ENCODE data around the gene KIAA1217.

KIAA1217 gene

GRCh38 chr10:24569330-24569796 lies 360.4 kb downstream of the KIAA1217 start:
- DNase-seq = no peak

DNA sequence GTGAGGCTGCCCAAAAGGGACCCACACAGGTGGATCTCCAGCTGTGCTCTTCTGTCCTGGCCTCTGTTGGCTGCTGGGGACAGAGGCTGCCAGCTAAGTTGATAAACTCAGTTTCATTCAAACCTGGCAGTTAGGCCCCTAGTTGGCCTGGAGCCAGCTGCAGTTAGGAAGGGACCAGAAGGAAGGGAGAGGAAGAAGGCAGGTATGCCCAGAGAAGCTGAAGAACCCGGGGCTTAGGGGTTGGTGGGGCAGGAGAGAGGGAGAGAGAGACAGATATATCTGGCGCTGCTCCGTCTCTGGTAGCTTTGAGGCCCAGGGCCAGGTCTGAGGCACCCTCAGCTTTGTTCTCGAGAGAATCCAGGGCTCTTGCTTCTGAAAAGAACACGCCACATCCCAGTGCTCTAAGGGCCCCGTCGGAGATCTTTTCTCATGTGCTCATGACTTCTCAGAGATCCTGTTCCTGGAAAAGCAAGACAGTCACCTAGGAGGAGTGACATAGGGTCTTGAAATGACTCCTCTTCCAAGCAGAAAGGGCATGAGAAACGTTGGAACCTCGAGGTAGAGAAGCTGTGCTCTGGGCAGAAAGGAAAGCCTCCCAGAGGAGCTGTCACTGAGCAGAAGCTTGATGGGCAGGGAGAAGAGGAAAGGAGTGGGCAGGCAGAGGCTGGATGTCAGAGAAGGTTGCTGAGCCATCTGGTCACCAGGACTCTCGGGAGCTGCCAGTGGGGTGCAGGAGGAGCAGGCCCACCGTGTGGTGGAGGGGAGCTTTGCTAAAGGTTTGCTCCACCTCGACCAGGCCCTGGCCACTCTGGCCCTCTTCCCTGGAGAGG lies 361.1 kb downstream of the KIAA1217 start:
- no peak for DNase-seq

DNA sequence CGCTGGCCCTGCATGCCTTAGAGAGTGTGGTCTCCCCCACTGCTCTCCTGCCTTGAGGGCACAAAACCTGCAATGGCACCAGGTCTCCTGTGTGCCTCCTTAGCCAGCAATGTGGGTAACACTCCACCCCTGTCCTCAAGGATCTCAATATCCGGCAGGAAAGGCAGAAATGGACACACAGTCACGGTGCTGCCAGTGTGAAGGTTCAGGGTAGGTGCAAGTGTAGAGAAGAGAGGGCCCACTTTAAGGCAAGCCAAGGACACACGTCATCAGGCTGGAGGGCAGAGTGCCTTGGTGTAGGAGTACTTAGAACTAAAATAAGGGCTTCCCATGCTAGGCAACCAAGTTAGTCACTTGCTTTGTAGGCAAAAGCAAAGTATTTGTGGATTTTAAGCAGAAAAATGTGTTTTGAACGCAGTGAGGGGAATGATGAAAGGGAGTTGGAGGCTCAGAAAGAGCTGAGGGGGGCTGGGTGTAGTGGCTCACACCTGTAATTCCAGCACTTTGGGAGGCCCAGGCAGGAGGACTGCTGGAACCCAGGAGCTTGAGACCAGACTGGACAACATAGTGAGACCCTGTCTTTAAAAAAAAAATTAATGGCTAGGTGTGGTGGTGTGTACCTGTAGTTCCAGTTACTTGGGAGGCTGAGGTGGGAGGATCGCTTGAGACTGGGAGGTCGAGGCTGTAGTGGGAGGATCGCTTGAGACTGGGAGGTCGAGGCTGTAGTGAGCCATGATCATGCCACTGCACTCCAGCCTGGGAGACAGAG lies 361.9 kb downstream of the KIAA1217 start:
- no peak for DNase-seq

DNA sequence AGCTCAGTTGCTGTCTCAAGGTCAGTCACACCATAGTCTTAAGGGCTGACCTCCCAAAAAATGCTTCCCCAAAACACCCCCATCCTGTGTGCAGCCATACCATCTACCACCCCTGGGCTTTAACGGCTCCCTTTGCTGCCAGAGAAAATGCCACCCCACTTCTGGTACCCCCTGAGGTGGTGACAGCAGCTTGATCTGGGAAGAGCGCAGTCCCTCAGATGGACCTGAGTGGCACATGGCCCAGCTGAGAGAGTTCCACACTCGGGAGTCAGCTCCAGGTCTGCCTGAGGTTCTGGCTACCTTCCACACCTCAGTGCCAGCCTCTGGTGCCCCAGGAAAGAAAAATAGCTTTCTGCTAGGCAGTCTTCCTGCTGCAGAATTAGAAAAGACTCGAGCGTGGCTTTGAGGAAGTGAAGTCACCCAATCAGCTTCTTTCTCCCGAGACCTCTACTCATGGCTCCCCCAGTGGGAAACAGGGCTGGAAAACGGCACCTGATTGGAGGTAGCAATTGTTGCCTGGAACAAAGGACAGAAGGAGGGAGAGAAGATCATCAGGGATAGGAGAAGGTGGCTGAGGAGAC lies 363.0 kb downstream of the KIAA1217 start:
- no peak for DNase-seq

DNA sequence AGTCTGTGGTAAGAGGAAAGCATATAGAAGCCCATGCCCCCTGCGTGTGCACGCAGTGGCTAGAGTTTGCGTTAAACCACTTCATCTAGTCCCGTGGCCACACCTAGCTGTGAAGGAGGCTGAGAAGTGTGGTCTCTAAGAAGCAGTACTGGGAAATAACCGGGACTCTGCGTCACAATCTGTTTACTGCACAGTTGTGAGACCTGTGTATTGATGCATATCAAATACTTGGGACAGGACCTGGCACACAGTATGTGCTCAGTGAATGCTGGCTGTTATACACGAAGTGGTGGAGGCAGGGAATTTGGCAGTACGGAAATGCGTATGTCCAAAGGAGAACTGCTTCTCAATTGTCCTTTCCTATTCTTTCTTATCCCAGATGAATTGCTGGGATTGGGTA lies 365.2 kb downstream of the KIAA1217 start:
- no peak for DNase-seq

DNA sequence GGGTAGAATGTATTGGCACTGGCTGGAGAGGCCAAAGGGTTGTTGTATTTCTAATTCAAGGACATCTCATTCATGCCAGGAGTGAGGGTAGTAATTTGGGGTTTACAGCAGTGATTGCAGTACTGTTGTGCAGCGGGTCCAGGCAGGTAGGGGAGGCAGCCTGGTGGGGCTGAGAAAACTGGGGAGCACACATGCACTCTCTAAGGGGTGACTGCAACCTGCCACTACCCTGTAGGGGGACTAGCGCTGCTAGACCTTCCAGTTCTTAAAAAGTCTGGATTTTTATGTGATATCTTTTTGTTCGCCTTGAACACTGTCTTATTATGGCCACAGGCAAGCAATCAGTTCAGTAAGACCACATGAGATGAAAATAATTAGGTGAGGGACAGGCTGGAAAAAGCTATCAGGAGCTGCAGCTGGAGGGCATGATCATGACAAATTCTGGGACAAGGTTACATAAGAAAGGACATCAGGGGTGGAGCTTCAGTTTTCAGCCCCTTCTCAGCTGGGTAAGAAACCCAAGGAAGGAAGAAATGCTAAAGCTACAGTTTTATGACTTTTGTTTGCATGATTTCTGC lies 365.7 kb downstream of the KIAA1217 start:
- no peak for DNase-seq

DNA sequence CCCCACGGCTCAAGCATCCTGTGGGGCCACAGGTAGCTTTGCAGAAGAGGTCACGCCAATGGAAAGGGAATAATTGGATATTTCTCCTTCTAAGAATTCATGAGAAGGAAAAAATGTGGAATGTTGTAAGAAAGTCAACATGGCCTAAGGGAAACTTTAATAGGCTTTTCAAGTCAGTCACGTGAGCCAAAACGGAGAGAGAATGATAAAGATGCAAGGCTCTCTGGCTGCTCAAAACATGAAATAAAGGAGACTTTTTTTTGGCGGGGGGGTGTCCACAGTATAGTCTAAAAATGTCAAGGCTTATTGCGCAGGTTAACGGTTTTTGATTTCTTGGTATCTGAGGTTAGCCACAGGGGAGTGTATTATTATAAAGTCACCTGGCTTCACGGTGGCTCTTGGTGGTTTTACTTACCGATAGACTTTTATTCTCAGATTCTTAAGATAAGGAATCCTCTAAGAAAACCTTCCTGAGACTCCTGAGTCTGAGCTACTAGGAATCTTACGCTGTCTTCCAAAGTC lies 366.6 kb downstream of the KIAA1217 start:
- no peak for DNase-seq

- no peak for DNase-seq
Observed at GRCh38 chr10:24579448-24579847, 370.5 kb downstream of the KIAA1217 start.

- DNase-seq = no peak
Observed at GRCh38 chr10:24579906-24580305, 371.0 kb downstream of the KIAA1217 start.

GRCh38 chr10:24589265-24589664 lies 380.3 kb downstream of the KIAA1217 start:
- DNase-seq = no peak

DNA sequence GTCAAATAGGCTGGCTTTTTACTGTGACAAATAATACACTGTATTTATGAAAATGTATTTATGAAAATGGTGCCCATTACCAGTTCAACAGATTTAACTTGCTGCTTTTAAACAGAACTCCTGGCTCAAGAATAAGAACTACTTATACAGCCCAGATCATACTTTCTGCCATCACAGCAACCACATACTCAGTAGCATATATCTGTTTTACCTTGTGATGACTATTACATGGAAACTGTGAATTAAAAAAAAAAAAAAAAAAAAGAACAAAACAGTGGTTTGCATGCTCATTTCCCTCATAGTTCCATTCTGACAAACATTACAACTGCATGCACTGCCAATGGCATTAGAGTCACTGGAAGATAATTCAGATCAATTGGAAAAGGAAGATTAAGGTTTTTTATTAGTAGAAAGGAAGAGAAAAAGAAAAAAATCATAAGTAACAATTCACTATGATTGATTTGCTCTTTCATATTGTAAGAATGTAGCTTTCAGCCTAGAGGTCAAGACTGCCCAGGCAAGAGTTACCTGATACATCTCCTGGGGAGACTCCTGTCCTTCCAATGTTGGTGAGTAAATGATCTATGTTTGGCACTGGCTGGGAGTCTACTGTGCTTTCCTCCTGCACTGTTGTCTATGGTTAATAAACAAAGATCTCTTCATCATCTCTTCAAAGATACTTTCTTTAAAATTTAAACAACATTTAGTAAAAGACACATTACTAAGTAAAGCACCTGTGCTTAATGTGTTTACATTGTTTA lies 381.9 kb downstream of the KIAA1217 start:
- no peak for DNase-seq

GRCh38 chr10:24596217-24596930 lies 387.4 kb downstream of the KIAA1217 start:
- no peak for DNase-seq

DNA sequence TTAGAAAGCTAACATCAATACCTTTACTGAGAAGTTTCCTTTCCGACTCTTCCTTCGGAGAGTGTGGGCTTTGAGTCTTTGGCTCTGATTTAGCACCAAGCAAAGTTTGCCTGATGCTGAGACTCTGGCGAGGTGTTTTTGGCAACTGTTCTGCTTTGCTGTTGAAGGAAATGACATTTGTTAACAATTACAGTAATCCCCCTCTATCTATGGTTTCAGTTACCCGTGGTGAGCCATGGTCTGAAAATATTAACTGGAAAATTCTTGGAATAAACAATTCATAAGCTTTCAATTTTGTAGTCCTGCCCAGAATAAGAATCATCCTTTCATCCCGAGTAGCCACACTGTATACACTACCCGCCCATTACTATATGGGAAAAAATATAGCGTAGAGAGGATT lies 388.5 kb downstream of the KIAA1217 start:
- DNase-seq = no peak

Measured in DMS153 (cell line).